PC-9 (cell line): Measurements from ENCODE around the gene PAK3.

Experiments used
- EZH2 ChIP-seq: fragments of 200-600 bp; sonication (generic); IDR thresholded peaks from 2 replicates; pipeline ENCODE4 v1.8.0; 2017; ENCODE audit warnings: antibody characterized with exemption, low read depth
- TF ChIP-seq, protein P1 (sequence below): fragments of 200-600 bp; sonication (generic); conservative IDR thresholded peaks from 2 replicates; pipeline ENCODE4 v1.6.1; 2017; ENCODE audit warnings: mixed run types, antibody characterized with exemption, mild to moderate bottlenecking, moderate library complexity

DNA sequence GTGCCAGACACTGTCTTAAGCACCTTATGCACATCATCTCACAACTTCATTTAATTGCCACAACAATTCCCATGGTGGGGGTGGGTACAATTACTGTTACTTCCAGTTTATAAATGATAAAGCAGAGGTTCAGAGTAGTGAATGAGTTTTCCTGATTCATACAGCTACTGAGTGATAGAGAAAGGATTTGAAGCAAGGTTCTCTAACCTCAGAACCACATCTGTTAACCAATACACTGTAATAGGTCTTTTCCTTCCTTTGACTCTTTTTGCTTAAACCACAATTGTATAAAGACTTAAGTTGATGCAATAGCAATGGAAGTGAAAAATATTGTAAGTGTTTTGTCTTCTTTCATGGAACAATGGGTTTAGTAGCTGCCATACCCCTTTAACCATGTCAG lies 43.5 kb upstream of the PAK3 start:
- no peak for TF ChIP-seq EZH2
- TF ChIP-seq, protein P1, sequence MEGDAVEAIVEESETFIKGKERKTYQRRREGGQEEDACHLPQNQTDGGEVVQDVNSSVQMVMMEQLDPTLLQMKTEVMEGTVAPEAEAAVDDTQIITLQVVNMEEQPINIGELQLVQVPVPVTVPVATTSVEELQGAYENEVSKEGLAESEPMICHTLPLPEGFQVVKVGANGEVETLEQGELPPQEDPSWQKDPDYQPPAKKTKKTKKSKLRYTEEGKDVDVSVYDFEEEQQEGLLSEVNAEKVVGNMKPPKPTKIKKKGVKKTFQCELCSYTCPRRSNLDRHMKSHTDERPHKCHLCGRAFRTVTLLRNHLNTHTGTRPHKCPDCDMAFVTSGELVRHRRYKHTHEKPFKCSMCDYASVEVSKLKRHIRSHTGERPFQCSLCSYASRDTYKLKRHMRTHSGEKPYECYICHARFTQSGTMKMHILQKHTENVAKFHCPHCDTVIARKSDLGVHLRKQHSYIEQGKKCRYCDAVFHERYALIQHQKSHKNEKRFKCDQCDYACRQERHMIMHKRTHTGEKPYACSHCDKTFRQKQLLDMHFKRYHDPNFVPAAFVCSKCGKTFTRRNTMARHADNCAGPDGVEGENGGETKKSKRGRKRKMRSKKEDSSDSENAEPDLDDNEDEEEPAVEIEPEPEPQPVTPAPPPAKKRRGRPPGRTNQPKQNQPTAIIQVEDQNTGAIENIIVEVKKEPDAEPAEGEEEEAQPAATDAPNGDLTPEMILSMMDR = no peak
